Measurements from ENCODE around the gene USP47.
A peak's percentile ranks its signal among the peaks of the same experiment; 100 is the strongest.
"Not testable (repeated sequence)": the region's sequence is repeated elsewhere in the genome, so short reads cannot be mapped to it uniquely, and the experiment has no call there.

USP47 gene

DNA sequence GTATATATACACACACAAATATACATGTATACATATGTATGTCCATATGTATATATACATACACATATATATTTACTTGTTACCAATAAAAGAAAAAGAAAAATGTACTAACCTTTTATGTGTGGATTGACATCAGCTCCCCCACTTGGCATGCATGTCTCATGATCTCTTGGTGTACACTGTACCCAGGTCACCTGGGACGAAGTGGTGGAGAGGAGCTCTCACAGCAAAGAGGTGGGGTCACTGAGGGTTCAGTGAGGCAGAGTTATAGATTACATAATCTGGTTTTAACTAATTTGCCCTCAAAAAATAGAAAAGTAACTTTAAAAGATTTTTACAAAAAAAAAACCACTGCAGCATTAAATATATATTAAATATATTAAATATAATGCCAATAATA lies 15.5 kb upstream of the USP47 start:
- DNase-seq (ENCODE audit: low read depth), result no peak
- TF ChIP-seq, protein P1, sequence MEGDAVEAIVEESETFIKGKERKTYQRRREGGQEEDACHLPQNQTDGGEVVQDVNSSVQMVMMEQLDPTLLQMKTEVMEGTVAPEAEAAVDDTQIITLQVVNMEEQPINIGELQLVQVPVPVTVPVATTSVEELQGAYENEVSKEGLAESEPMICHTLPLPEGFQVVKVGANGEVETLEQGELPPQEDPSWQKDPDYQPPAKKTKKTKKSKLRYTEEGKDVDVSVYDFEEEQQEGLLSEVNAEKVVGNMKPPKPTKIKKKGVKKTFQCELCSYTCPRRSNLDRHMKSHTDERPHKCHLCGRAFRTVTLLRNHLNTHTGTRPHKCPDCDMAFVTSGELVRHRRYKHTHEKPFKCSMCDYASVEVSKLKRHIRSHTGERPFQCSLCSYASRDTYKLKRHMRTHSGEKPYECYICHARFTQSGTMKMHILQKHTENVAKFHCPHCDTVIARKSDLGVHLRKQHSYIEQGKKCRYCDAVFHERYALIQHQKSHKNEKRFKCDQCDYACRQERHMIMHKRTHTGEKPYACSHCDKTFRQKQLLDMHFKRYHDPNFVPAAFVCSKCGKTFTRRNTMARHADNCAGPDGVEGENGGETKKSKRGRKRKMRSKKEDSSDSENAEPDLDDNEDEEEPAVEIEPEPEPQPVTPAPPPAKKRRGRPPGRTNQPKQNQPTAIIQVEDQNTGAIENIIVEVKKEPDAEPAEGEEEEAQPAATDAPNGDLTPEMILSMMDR (IDR thresholded peaks at IDR 0.05; ENCODE audit: insufficient read depth, low read depth, low read length, missing control alignments), result no peak
- H3K4me3 ChIP-seq (ENCODE audit: low read depth, low read length), result no peak overlapping the region

DNA sequence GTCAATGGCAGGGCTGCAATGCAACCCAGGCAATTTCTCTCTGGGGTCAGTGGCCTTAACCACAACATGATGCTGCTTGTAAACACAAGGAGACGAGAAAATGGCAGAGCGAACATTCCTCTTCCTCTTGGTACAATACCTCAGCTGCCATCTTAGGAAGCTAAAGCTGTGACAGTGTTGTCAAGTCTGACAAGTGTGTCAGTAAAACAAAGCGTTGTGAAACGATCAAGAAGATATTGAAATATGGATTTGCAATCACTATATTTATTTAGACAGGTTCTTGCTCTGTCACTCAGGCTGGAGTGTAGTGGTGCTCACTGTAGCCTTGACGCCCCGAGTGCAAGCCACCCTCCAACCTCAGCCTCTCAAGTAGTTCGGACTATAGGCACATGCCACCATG lies 14.5 kb upstream of the USP47 start:
- TF ChIP-seq, protein P1 (IDR thresholded peaks at IDR 0.05; ENCODE audit: insufficient read depth, low read depth, low read length, missing control alignments), result no peak
- no peak for DNase-seq (ENCODE audit: low read depth)
- H3K4me3 ChIP-seq (ENCODE audit: low read depth, low read length), result no peak overlapping the region

DNA sequence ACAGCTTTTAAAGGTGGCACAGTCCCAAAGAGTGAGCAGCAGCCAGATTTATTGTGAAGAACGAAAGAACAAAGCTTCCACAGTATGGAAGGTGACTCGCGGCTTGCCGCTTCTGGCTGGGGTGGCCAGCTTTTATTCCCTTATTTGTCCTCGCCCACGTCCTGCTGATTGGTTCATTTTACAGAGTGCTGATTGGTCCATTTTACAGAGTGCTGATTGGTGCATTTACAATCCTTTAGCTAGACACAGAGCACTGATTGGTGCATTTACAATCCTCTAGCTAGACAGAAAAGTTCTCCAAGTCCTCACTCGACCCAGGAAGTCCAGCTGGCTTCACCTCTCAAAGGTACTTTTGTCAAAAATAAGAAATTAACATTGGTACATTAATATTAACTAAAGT lies 10.4 kb upstream of the USP47 start:
- not testable (repeated sequence) for H3K4me3 ChIP-seq (ENCODE audit: low read depth, low read length); DNase-seq (ENCODE audit: low read depth)

DNA sequence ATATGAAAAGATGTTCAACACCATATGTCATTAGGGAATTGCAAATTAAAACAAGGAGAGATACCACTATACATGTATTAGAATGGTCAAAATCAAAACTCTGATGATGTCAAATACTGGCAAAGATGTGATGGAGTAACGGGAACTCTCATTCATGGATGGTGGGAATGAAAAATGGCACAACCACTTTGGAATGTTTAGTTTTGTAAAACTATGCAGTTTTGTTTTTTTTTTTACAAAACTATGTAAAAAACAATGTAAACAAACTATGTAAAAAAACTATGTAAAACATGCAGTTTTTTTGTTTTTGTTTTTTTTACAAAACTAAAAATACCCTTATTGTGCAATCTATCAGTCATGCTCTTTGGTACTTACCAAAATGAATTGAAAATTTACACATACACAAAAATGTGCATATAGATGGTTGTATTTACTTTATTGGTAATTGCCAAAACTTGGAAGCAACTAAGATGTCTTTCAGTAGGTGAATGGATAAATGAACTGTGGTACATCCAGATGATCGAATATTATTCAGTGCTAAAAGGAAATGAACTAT lies 5.0 kb upstream of the USP47 start:
- TF ChIP-seq, protein P1 (IDR thresholded peaks at IDR 0.05; ENCODE audit: insufficient read depth, low read depth, low read length, missing control alignments), result no peak
- H3K4me3 ChIP-seq (ENCODE audit: low read depth, low read length), result no peak overlapping the region
- DNase-seq (ENCODE audit: low read depth), result no peak

DNA sequence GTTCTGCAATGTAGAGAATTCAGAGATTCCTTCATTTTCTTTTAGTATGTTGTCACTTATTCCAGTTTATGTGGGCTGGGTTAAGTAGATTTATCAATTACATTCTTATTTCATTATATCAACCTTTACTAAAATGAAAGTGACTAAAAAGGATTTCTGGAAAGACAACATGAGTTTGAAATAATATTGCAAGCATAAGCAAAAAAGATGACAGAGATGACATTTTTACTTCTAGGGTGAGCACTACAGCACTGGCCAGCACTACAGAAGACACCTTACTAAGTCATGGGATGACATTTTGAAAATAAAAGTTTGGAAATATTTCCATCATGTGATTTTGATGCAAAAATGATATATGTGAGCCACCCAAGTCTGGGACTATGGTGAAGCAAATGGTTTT lies 2.1 kb upstream of the USP47 start:
- DNase-seq (ENCODE audit: low read depth), result no peak
- no peak overlapping the region for H3K4me3 ChIP-seq (ENCODE audit: low read depth, low read length)
- TF ChIP-seq, protein P1 (IDR thresholded peaks at IDR 0.05; ENCODE audit: insufficient read depth, low read depth, low read length, missing control alignments), result no peak

DNA sequence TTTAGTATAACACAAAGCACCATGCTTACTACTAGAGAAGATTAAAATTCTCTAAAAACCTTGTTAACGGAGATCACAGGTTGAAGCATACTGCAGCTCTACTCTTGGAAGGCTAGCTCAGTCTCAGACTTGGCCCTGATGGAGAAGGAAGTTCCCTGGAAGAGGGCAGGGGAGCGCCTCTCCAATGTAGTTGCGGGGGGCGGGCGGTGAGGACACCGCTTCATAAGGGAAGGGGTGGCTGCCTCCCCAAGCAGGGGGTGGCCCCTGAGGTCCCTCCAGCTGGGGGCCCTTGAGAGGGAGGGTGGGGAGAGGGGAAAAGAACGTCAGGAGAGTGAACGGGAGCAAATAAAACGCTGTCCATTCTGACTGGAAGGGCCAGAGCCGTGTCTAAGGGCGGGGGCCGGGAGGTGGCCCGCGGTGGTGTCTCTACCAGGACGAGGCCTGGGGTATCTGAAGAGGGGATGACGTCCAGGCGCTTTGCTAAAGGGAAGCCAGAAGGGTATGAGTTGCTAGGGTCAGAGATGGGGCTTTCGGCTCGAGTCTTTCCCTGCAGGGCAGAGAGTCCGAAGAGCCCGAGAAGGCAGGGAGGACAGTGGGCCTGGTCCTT lies 553 bp upstream of the USP47 start:
- no peak for DNase-seq (ENCODE audit: low read depth)
- H3K4me3 ChIP-seq (ENCODE audit: low read depth, low read length), result peak overlapping the region; percentile 75
- TF ChIP-seq, protein P1 (IDR thresholded peaks at IDR 0.05; ENCODE audit: insufficient read depth, low read depth, low read length, missing control alignments), result no peak

DNA sequence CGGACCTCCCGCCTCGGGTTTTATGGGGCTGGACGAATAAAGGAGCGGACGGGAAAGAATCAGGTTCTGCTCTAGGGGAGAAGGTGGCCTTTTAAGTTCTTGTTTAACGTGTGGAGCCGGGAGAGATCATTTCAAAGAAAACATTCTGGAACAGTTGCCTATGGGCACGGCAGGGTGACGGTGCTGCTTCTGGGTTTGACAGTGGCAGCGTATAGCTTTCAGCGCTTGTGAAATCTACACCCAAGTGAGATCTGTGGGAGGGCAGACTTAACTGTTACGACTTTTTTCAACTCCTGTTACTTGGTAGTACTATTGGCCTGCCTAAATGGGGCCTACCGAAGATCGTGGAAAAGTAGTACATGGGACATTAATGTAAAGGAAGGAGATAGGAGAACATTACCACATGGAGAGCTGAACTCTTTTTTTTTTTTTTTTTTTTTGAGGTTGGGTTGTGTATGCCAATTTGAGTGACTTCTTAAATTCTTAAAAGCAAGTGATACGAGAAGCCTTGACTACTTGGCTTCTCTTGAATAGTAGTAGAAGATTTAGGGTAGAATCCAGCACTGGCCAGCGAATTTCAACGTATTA lies 743 bp downstream of the USP47 start:
- DNase-seq (ENCODE audit: low read depth), result peak; percentile 83
- H3K4me3 ChIP-seq (ENCODE audit: low read depth, low read length), result peak overlapping the region; percentile 75
- TF ChIP-seq, protein P1 (IDR thresholded peaks at IDR 0.05; ENCODE audit: insufficient read depth, low read depth, low read length, missing control alignments), result no peak

Measured in GM12865 (cell line).